HEK293 (cell line): ENCODE data around the gene SGIP1.

Experiments
- CTCF ChIA-PET: fragments of 350-600 bp; formaldehyde crosslinking; extraction: SDS; loops from one replicate; lab custom pipeline; 2021; ENCODE audit warnings: antibody characterized with exemption; lab: Yijun Ruan, JAX
- POLR2A ChIA-PET: fragments of 300-600 bp; formaldehyde crosslinking; extraction: SDS; loops from one replicate; lab custom pipeline; 2020; ENCODE audit warnings: antibody characterized with exemption, inconsistent platforms; lab: Yijun Ruan, JAX
- H3K27ac ChIP-seq: fragments of 200-500 bp; sonication (Bioruptor generic); 2 replicates; pipeline ENCODE4 v1.5.1; 2014; ENCODE audit warnings: low read depth, low read length, control low read depth, inconsistent platforms; ENCODE audit errors: extremely low read depth
- H3K36me3 ChIP-seq, 2 experiments: fragments of 200-500 bp in 1 of 2; sonication (Bioruptor generic) in 1 of 2; 1 replicate in 1 of 2; 2 replicates in 1 of 2; pipeline ENCODE4 v1.5.1; 2014 to 2017; ENCODE audit warnings: inconsistent platforms in 2 of 2, low read length in 2 of 2; ENCODE audit not compliant: control insufficient read depth in 2 of 2, insufficient read depth in 1 of 2
- H3K4me1 ChIP-seq: fragments of 200-500 bp; sonication (Bioruptor generic); 2 replicates; pipeline ENCODE4 v1.5.1; 2014; ENCODE audit warnings: mild to moderate bottlenecking, low read length, inconsistent platforms; ENCODE audit not compliant: control insufficient read depth, insufficient read depth
- H3K4me3 ChIP-seq: 2 replicates; pipeline ENCODE4 v1.5.1; 2011; ENCODE audit warnings: low read depth, mild to moderate bottlenecking, control low read depth, low read length, moderate library complexity
- H3K9me3 ChIP-seq: fragments of 200-500 bp; sonication (Bioruptor generic); 2 replicates; pipeline ENCODE4 v1.5.1; 2014; ENCODE audit warnings: low read depth, low read length, inconsistent platforms; ENCODE audit not compliant: control insufficient read depth, insufficient read depth
- ATF2 ChIP-seq: fragments of 450-650 bp; formaldehyde crosslinking; IDR thresholded peaks from 2 replicates; pipeline ENCODE4 v1.5.1; 2016; ENCODE audit warnings: missing biosample characterization, missing genetic modification characterization, low read depth
- GLI4 ChIP-seq: fragments of 450-650 bp; formaldehyde crosslinking; IDR thresholded peaks from 2 replicates; pipeline ENCODE4 v1.5.1; 2016; ENCODE audit warnings: missing biosample characterization, missing genetic modification characterization
- KLF16 ChIP-seq: fragments of 450-650 bp; formaldehyde crosslinking; IDR thresholded peaks from 2 replicates; pipeline ENCODE4 v1.5.1; 2017; ENCODE audit warnings: missing biosample characterization, missing genetic modification characterization
- KLF8 ChIP-seq: fragments of 450-650 bp; formaldehyde crosslinking; IDR thresholded peaks from 2 replicates; pipeline ENCODE4 v1.5.1; 2016; ENCODE audit warnings: missing biosample characterization, missing genetic modification characterization
- KLF9 ChIP-seq: fragments of 450-650 bp; formaldehyde crosslinking; IDR thresholded peaks from 2 replicates; pipeline ENCODE4 v1.5.1; 2016; ENCODE audit warnings: missing biosample characterization, missing genetic modification characterization, low read depth
- PRDM6 ChIP-seq: fragments of 450-650 bp; formaldehyde crosslinking; IDR thresholded peaks from 2 replicates; pipeline ENCODE4 v1.5.1; 2017; ENCODE audit warnings: missing biosample characterization, missing genetic modification characterization
- SETDB1 ChIP-seq: IDR thresholded peaks from one replicate; pipeline ENCODE4 v1.6.1; 2017; ENCODE audit warnings: mild to moderate bottlenecking, low read length, moderate library complexity, mixed read lengths; ENCODE audit not compliant: insufficient read length
- ZBTB21 ChIP-seq: fragments of 450-650 bp; formaldehyde crosslinking; IDR thresholded peaks from 2 replicates; pipeline ENCODE4 v1.5.1; 2017; ENCODE audit warnings: missing biosample characterization, missing genetic modification characterization
- ZBTB26 ChIP-seq: fragments of 450-650 bp; formaldehyde crosslinking; optimal IDR thresholded peaks from 2 replicates; pipeline ENCODE3; 2016; ENCODE audit warnings: missing biosample characterization, mild to moderate bottlenecking, missing genetic modification characterization
- ZEB2 ChIP-seq: fragments of 450-650 bp; formaldehyde crosslinking; IDR thresholded peaks from 2 replicates; pipeline ENCODE4 v1.5.1; 2016; ENCODE audit warnings: missing biosample characterization, missing genetic modification characterization
- ZFP69B ChIP-seq: fragments of 450-650 bp; formaldehyde crosslinking; IDR thresholded peaks from 2 replicates; pipeline ENCODE4 v1.5.1; 2016; ENCODE audit warnings: missing biosample characterization, missing genetic modification characterization
- ZNF112 ChIP-seq: fragments of 450-650 bp; formaldehyde crosslinking; IDR thresholded peaks from 2 replicates; pipeline ENCODE4 v1.5.0; 2017; ENCODE audit warnings: missing biosample characterization, missing genetic modification characterization
- ZNF155 ChIP-seq: fragments of 450-650 bp; formaldehyde crosslinking; IDR thresholded peaks from 2 replicates; pipeline ENCODE4 v1.5.1; 2016; ENCODE audit warnings: missing biosample characterization, missing genetic modification characterization
- ZNF221 ChIP-seq: fragments of 450-650 bp; formaldehyde crosslinking; IDR thresholded peaks from 2 replicates; pipeline ENCODE4 v1.5.1; 2017; ENCODE audit warnings: missing biosample characterization, missing genetic modification characterization, borderline replicate concordance
- ZNF24 ChIP-seq: fragments of 450-650 bp; formaldehyde crosslinking; IDR thresholded peaks from 2 replicates; pipeline ENCODE4 v1.5.1; 2016; ENCODE audit warnings: missing biosample characterization, missing genetic modification characterization
- ZNF324 ChIP-seq: fragments of 450-650 bp; formaldehyde crosslinking; IDR thresholded peaks from 2 replicates; pipeline ENCODE4 v1.5.1; 2016; ENCODE audit warnings: missing biosample characterization, missing genetic modification characterization
- ZNF335 ChIP-seq: fragments of 450-650 bp; formaldehyde crosslinking; conservative IDR thresholded peaks from 2 replicates; pipeline ENCODE4 v1.5.1; 2016; ENCODE audit warnings: missing biosample characterization, missing genetic modification characterization
- ZNF362 ChIP-seq: fragments of 450-650 bp; formaldehyde crosslinking; IDR thresholded peaks from 2 replicates; pipeline ENCODE4 v1.5.1; 2016; ENCODE audit warnings: missing biosample characterization, missing genetic modification characterization
- ZNF37A ChIP-seq: fragments of 450-650 bp; IDR thresholded peaks from 2 replicates; pipeline ENCODE4 v1.5.1; 2018; ENCODE audit warnings: missing biosample characterization, missing genetic modification characterization
- ZNF404 ChIP-seq: fragments of 450-650 bp; formaldehyde crosslinking; IDR thresholded peaks from 2 replicates; pipeline ENCODE4 v1.5.1; 2017; ENCODE audit warnings: missing biosample characterization, missing genetic modification characterization
- ZNF473 ChIP-seq: fragments of 450-650 bp; formaldehyde crosslinking; IDR thresholded peaks from 2 replicates; pipeline ENCODE4 v1.5.1; 2017; ENCODE audit warnings: missing biosample characterization, missing genetic modification characterization
- ZNF529 ChIP-seq: fragments of 450-650 bp; formaldehyde crosslinking; IDR thresholded peaks from 2 replicates; pipeline ENCODE4 v1.5.1; 2017; ENCODE audit warnings: missing genetic modification characterization, missing biosample characterization; ENCODE audit not compliant: insufficient replicate concordance
- ZNF629 ChIP-seq: fragments of 450-650 bp; formaldehyde crosslinking; IDR thresholded peaks from 2 replicates; pipeline ENCODE4 v1.5.1; 2017; ENCODE audit warnings: missing biosample characterization, missing genetic modification characterization
- ZNF670 ChIP-seq: fragments of 450-650 bp; formaldehyde crosslinking; IDR thresholded peaks from 2 replicates; pipeline ENCODE4 v1.5.1; 2016; ENCODE audit warnings: missing biosample characterization, missing genetic modification characterization, low read depth
- ZNF704 ChIP-seq: fragments of 450-650 bp; formaldehyde crosslinking; IDR thresholded peaks from 2 replicates; pipeline ENCODE4 v1.5.1; 2016; ENCODE audit warnings: missing biosample characterization, missing genetic modification characterization
- ZNF791 ChIP-seq: fragments of 450-650 bp; formaldehyde crosslinking; IDR thresholded peaks from 2 replicates; pipeline ENCODE4 v1.5.1; 2016; ENCODE audit warnings: missing biosample characterization, missing genetic modification characterization

Gene SGIP1

DNA sequence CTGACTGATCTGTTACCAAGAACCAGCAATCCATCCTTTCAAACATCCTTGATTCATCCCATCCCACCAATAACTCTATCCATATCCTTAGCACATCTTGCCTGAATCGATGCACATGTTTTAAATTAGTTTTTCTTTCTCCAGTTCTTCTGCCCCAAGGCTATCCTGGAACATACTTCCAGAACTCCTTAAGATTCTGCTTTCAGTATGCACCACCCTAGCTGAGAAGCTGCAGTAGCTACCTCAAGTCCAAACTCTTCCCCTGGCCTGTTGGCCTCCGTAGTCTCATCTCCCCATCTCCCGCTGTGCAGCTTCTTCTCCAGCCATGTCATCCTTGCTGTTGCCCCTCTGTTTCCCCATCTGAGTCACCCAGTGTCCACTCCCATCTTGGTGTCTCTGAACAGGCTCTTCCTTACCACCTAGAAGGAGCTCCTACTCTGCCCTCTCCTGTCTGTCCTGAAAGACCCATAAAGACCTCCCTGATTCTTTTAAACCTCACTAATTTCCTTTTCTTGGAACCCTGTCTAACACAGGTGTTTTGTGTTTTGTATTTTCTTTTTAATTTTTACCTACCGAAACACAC, 108.0 kb downstream of the SGIP1 start (continued):
- no peak for TF ChIP-seq KLF9
- no peak for TF ChIP-seq ZNF221
- no peak for TF ChIP-seq ZNF529 (tag by site-specific recombination)
- no peak for TF ChIP-seq ZNF629 (tag by site-specific recombination)
- TF ChIP-seq ZNF155 (tag by site-specific recombination) = no peak
- no peak for TF ChIP-seq ZNF324
- TF ChIP-seq ZBTB21 = no peak
- no peak for TF ChIP-seq ZNF704 (tag by site-specific recombination)
- TF ChIP-seq ZNF112 (tag by site-specific recombination) = no peak
- no peak for TF ChIP-seq ZBTB26
- no peak for TF ChIP-seq ZNF335 (tag by site-specific recombination)
- no peak for TF ChIP-seq KLF8
- TF ChIP-seq ZNF24 (tag by site-specific recombination) = no peak
- TF ChIP-seq ATF2 (tag by site-specific recombination) = no peak

DNA sequence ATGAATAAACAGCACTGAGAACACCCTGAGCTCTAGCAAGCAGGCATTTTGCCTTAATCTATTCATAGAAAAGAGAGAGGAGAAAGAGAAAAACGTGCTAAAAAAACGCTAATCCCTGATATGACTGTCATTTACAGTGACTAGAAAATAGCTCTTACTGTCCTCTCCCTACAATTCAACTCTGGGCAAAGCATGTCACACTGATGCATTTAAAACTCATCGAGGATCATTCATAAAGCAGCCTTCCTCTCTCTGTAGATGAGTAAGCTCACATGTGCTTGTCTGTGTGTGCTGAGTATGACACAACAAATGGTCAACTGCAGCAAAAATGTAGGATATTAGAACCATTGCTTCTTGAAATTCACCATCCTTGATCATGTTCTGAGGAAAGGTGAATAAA, 109.0 kb downstream of the SGIP1 start:
- H3K27ac ChIP-seq = no peak overlapping the region
- ChIA-PET CTCF (no interaction called here), POLR2A (no interaction called here)
- no peaks in the 10 kb centered on the region for H3K9me3 ChIP-seq
- H3K4me3 ChIP-seq = no peak overlapping the region
- H3K36me3 ChIP-seq = no peaks in the 10 kb centered on the region
- no peaks in the 10 kb centered on the region for H3K4me1 ChIP-seq
- TF ChIP-seq ZNF362 (tag by site-specific recombination) = no peak
- no peak for TF ChIP-seq ZNF791 (tag by site-specific recombination)
- TF ChIP-seq ZNF529 (tag by site-specific recombination) = no peak
- TF ChIP-seq ZEB2 (tag by site-specific recombination) = no peak
- no peak for TF ChIP-seq GLI4 (tag by site-specific recombination)
- TF ChIP-seq ZNF37A = no peak
- TF ChIP-seq ZNF670 (tag by site-specific recombination) = no peak
- no peak for TF ChIP-seq KLF16
- no peak for TF ChIP-seq ZNF335 (tag by site-specific recombination)
- no peak for TF ChIP-seq ZNF473
- no peak for TF ChIP-seq ZFP69B
- TF ChIP-seq SETDB1 = no peak
- TF ChIP-seq PRDM6 = no peak
- no peak for TF ChIP-seq ZNF404
- TF ChIP-seq, all 188 proteins: peak for 0
